ENCODE results near the gene KANSL1L.

KANSL1L gene

DNA sequence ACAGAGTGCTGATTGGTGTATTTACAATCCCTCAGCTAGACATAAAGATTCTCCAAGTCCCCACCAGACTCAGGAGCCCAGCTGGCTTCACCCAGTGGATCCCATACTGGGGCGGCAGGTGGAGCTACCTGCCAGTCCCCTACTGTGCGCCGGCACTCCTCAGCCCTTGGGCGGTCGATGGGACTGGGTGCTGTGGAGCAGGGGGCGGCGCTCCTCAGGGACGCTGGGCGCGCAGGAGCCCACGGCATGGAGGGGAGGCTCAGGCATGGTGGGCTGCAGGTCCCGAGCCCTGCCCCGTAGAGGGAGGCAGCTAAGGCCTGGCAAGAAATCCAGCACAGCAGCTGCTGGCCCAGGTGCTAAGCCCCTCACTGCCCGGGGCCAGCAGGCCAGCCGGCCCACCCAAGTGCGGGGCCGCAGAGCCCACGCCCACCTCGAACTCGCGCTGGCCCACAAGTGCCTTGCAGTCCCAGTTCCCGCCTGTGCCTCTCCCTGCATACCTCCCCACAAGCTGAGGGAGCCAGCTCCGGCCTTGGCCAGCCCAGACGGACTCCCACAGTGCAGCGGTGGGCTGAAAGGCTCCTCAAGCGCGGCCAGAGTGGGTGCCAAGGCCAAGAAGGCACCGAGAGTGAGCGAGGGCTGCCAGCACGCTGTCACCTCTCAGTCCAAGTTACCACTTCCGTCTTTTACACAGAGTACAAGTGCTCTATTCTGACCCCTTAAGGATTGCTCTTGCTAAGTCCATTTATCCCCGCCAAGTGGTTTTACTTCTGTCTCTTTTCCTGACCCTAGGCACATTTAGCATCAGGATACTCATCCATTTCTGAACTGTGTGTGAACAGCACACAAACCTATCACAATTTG, 170.5 kb downstream of the KANSL1L start:
- DNase-seq (ENCODE audit: low read depth): no peak

DNA sequence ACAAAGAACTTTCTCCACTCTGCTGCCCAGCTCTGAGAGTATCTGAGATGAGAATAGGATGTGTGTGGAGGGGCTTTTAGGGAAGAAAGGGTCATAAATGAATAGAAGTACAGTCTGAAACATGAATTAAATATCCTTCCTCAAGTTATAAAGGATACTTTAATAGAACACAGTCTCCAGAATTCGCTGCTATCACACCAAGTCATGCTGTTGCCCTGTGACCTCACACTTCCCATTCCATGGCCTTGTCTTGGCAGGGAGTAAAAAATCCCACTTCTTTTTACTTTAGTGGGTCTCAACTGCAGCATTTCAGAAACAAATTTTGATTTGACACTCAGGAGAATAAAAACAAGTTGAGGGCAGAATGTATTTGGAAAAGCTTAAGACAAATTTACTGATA, 172.6 kb downstream of the KANSL1L start:
- no peak for DNase-seq (ENCODE audit: low read depth)

DNA sequence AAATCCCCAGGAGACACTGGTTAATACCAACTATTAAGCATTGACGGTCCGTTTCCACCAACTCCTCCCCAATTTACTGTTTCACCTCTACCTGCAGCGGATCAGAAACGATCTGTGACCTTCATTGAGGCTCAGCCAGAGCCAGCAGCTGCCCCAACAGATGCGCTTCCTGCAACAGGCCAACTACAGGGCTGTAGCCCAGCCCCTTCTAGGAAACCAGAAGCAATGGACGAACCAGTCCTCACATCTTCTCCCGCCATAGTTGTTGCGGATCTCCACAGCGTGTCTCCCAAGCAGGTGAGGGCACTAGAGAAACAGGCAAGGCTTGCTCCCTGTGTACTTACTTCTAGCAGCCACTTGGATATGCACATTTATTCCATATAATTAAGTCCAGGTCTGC, 177.2 kb downstream of the KANSL1L start:
- no peak for DNase-seq (ENCODE audit: low read depth)

DNA sequence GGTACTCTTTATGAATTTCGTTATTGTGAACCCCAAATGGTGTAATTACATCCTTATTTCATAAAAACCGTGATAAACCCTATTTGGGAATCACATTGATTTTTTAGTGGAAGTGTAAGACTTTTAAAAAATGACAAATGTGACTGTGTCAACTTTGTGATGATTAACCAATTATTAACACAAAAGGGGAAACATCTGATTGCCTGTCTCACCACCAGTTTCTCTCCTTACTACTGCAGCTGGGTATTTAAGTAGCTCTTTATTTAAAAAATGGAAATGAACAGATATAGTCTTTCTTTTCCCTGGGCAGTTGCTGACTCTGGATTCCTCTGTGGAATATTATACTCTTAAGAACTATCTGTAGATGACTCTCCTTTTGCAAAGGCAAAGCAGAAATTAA, 180.4 kb downstream of the KANSL1L start:
- DNase-seq (ENCODE audit: low read depth): no peak

DNA sequence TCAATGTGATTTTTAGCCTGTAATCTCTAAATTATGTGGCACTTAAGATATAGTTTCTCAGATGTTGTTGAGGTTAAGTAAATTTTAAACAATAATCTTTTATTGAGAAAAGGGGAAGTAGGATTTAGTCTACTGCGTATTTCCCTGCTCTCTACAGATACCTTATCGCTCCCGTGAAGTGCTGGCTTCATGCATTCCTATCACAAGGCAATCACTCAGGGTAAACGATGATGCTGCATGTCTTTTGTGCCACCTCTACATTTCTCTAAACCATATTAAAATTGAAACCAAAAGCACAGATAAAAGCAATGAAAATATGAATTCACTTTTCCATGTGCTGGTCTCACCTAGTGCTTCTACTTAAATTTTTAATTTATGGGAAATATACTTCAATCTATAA, 183.2 kb downstream of the KANSL1L start:
- no peak for DNase-seq (ENCODE audit: low read depth)

DNA sequence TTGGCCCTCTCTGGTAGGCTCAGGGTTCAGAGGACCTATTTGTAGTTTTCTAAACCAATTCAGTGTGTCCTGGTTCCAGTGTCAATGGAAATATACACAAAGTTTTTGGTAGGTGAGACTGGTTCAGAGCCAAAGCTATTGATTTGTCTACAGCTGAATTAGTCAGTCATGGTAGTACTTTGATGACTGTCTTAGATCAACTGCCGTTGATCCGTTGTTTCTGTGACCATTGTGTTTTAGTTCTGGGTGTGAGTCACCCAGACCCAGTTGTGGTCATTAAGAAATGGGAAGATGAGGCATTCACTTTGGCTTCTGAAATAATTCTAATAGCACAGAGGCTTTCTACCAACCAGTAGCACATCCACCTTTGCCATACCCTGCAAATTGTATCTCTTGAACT, 184.8 kb downstream of the KANSL1L start:
- no peak for DNase-seq (ENCODE audit: low read depth)

DNA sequence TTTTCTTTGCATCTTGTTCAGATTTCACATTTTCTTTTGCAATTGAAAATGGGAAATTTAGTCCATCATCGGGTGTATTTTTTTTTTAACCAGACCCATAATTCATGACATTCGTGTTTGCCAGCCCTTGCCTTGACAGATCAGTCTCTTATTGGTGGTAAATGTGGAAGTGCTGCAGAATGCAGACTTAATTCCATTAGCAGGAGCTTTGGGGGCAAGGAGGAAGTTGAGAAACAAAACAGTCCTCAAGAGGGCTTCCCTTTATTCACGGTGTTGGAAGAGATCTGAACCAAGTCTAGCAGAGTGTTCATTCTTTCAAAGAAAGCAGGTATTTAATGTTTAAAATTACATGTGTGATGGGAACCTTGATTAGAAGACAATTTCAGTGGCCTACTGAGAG, 185.3 kb downstream of the KANSL1L start:
- DNase-seq (ENCODE audit: low read depth): no peak

DNA sequence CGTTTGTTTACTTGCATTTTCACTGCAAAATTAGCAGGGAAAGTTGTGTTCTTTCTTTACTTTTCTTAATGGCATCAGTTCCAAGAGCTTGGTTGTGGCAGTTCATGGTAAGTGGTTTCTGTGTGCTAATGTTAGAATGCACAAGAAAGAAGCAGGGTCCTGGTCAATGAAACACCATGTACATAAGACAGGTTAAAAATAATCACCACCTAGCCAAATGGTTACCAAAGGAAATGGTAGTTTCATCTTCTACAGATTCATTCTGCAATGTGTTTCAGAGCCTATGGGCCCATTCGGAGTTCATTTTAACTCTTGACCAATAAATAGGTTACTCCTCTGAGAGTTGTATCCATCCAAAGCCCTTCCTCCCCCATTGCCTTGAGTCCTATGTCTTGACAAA, 186.9 kb downstream of the KANSL1L start:
- no peak for DNase-seq (ENCODE audit: low read depth)

DNA sequence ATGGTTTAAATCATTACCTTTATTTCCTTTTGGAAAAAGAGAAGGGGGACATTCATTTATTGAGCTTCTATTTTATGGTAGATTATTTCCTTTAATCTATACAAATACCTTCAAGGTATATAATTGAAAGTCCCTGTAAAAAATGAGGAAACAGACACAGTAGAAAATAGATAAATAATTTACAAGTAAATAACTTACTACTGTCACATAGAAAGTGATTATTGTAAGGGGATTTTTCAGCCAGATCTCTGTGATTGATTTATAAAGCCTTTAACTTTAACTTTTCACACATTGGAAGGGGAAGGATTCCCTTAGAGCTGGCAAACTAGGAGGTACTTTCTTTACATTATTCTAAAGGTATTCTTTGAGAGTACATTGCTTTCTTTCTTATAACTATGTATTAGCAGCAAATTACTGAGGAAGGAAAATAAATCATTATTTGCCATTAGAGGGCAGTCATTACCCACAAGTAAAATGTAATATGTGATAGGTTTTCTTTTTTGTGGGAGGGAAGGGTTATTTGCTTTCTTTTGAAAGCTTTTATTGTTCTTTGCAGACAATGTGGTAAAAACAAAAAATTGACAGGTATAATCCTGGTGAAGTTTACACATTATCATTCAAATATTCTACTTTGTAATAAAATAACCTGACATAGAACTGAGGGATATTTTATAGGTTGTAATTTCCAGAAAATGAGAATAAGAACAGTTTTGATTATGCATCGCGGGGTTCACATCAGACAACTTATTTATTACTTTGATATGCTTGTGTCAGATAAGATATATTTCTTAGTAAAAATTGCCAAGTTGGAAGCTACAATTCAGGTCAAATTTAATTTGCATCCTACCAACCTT, 193.6 kb downstream of the KANSL1L start:
- DNase-seq (ENCODE audit: low read depth): no peak

DNA sequence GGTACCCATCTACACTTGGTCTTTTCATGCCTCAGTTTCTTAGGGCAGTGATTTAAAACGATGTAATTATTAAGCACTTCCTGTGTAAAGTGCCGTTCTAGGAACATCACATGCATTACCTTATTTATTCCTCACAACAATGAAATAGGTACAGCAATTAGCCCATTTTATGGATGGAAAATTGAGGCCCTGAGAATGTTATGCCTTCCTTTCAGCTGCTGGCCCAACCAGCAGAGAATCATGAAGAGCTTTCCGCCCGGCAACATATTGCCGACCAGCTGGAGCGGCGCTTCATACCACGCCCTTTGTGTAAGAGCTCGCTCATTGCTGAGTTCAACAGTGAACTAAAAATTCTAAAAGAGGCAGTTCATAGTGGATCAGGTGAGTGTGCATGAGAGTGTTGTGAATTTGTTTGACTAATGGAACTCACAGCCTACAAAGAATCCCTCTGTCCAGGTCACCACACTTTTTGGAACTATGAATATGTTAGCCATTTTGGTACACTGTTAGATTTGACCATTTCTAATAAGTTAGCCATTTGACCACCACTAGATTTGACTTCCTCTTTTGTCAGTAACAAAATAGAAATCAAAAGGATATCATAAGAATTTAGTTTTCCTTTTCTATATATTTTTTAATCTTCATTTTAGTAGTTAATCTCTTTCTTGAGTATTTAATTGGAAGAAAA, 194.4 kb downstream of the KANSL1L start:
- no peak for DNase-seq (ENCODE audit: low read depth)

DNA sequence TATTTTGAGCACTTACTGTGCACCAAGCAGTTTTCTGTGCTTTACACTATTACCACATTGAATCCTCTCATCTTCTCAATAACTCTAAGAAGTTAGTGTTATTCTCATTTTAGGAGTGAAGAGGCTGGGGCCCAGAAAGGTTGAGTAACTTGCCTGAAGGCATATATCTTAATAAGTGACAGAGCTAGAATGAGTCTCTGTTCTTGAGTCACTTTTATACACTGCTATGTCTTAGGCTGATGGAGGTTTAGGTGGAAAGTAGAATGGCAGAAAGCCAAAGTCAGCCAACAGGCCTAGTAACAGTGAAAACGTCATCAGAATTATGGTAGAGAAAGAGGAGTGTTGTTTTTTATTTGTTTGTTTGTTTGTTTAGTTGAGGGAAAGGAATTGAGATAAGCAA, 196.6 kb downstream of the KANSL1L start:
- no peak for DNase-seq (ENCODE audit: low read depth)

DNA sequence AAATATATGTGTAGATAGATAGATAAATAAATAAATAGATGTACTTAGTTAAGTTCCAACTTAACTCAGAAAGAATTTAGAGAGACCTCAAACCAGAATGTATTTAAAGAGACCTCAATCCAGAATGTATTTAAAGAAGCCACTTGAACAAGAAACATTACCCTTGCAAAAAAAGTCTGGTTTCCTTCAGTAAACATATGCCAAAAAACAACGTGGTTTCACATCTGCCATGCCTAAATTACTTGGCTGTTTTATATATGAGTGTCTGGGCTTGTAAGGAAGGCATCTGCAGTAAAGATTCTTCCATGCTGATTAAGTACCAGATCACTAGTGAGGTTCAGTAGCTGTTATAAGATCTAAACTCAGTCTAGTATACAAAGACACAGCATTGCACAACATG, 197.9 kb downstream of the KANSL1L start:
- DNase-seq (ENCODE audit: low read depth): no peak
